HG02763 (cell line): ENCODE data around the gene ZSWIM6.

Experiments used
- ATAC-seq: cut with Tn5 transposase; IDR thresholded peaks from one replicate; pipeline ENCODE4 v1.9.1; 2021; ENCODE audit warnings: mild to moderate bottlenecking, moderate library complexity; ENCODE audit not compliant: unreplicated experiment

Gene ZSWIM6

GRCh38 chr5:61306531-61307131 lies 25.4 kb upstream of the ZSWIM6 start:
- peak; percentile 70 for ATAC-seq

- ATAC-seq = no peak
Measured at GRCh38 chr5:61307191-61307590, 24.9 kb upstream of the ZSWIM6 start.

GRCh38 chr5:61307611-61308010 lies 24.4 kb upstream of the ZSWIM6 start:
- no peak for ATAC-seq

- ATAC-seq = no peak
Measured at GRCh38 chr5:61308712-61309111, 23.3 kb upstream of the ZSWIM6 start.

DNA sequence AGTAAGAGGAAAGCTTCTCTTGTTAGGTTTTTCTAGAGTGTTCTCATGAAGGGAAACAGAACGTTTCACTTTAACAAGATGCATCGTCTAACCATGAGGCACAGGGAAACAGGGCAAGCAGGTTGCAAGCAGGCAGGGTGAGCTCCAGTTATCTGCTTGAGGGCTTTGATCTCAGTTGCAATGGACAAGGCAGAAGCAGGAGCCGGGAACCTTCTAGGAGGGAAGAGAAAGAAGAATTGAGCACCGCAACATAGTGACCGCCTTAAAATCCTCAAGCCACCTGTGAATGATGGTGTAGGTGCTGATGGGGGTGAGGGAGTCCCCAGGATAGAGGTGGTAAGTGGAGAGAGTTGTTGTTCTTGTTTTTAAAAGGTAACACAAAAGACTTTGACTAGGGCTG lies 22.9 kb upstream of the ZSWIM6 start:
- ATAC-seq = no peak

DNA sequence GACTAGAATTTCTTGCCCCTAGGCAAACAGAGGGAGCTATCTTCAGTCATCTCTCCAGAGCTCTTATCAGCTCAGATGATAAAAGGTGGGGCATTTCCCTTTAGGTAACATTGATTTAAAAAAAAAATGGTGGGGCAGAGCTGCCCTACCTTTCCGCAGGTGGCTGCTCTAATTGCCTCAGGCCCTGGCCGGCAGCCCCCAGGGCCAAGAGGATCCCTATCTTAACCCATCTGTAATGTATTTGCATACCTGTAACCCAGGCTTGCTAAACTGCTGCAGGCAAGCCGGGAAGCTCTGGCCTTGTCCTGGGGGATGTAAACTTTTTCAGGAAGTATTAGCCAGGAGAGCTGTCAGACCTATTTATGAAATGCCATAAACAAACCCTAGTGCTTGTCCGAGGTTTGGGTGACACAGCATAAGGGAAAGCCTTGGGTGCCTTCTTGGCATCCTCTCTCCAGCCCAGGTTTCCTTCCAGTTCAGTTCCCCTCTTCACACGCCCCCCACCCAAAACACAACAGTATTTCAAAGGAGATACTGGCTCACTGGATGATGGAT lies 20.9 kb upstream of the ZSWIM6 start:
- ATAC-seq = no peak

DNA sequence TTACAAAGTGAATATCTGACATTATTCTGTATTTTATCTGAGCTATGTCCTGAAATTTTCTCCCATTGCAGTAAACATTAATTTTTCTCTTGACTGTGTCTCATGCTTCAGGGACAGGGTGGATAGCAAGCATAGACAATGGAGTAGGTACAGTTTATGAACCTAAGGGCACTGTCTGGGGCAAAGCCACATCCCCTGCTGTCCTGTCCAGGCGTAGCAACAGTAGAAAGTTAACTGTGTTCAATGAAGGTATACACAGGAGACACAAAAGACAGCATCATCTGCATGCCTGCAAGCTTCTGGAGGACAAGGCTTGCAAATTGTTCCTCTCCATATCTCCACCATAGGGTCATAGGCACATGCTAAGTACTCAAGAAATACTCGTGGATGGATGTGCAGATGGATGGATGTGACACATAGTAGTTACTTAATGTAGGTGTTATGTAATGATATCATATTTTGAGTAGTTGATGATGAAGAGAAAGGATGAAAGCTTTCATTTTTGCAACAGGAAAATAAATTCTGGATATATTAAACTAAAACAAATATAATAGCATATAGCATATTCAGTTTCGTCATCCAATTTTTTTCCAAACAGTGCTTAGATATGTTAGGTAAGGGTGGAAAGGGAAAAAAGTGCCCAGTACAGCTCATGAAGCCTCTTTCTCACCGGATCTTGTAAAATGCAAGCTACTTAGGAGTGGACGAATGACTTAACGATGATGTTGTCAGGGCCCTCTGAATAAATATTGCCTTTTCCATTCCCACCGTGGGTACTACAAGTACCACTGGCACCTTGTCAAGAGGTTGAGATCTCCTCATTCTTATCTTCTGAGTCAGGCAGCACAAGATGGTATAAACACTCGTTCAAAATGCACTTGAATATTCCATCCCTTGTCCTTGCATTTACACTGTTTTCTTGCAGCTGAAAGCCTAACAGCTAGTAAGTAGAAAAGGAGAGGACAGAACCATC lies 19.9 kb upstream of the ZSWIM6 start:
- ATAC-seq = no peak

- no peak for ATAC-seq
Measured at GRCh38 chr5:61313960-61314681, 17.9 kb upstream of the ZSWIM6 start.

DNA sequence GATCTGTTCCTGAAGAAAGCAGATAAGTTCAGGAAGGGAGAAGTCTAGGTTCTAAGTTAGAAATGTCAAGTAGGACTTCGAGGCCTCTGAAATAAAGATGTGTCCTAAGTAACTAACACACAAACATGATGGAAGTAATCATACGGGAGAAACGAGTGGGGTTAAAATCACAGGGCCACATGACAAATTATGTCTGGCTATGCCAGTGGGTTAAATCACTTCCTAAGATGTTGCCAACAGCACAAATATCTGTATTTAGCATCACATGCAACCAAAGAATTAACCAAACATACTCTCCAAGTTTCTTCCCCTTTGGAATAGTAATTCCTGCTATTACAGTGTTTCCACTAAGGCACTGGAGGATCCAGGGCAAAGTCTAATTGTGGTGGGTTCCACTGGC lies 13.7 kb upstream of the ZSWIM6 start:
- ATAC-seq = no peak

DNA sequence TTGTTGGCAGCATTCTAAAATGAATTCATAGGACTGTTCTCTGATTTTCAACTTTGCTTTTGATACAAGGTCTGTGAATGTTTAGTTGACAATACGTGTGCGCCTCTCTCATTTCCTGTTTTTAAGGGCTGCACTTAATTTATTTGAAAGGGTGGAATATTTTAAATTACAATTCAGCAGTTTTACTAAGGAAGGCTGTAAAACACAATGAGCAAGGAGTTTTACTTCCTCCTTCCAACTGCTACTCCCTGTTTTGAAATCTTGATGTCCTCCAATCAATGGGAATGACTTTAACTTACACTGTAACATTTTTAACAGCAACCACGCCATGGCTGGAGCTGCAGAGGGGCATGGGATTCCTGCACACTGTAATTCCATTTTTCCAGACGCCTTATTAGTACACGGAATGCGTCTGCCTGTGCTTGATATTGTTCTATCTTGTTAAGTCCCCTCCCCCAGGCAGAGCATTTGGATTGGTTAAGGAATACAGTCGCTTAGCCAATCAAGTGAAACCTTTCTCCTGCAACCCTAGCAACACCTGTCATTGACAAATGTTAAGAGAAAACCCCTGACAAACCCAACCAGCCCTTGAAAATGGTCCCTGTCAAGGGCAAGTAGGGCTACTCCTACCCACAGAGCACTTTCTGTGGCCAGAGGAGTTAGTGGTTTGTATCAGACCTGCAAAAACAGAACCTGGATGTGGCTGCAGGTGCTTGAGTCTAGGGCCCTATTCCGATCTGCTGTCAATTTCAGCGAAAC lies 12.5 kb upstream of the ZSWIM6 start:
- ATAC-seq = peak; percentile 98

- ATAC-seq = no peak
Measured at GRCh38 chr5:61320860-61321259, 11.2 kb upstream of the ZSWIM6 start.

DNA sequence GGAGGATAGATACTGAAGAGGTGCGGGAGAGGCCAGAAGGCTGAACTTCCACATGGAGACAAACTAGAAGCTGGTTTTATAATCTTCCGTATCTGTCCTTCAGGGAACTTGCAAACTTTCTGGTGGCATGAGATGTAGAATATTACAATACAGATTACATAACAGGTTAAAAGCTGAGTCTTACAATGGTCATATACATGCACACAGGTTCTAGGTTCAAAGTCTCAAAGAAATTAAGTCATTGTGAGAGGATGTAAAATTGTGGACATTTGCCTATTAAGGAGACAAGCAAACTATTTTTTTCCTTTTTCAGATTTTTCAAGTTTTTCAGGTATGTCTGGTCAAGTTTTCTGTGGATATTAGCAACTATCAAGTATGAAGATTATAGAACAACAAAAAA lies 10.4 kb upstream of the ZSWIM6 start:
- ATAC-seq = no peak

DNA sequence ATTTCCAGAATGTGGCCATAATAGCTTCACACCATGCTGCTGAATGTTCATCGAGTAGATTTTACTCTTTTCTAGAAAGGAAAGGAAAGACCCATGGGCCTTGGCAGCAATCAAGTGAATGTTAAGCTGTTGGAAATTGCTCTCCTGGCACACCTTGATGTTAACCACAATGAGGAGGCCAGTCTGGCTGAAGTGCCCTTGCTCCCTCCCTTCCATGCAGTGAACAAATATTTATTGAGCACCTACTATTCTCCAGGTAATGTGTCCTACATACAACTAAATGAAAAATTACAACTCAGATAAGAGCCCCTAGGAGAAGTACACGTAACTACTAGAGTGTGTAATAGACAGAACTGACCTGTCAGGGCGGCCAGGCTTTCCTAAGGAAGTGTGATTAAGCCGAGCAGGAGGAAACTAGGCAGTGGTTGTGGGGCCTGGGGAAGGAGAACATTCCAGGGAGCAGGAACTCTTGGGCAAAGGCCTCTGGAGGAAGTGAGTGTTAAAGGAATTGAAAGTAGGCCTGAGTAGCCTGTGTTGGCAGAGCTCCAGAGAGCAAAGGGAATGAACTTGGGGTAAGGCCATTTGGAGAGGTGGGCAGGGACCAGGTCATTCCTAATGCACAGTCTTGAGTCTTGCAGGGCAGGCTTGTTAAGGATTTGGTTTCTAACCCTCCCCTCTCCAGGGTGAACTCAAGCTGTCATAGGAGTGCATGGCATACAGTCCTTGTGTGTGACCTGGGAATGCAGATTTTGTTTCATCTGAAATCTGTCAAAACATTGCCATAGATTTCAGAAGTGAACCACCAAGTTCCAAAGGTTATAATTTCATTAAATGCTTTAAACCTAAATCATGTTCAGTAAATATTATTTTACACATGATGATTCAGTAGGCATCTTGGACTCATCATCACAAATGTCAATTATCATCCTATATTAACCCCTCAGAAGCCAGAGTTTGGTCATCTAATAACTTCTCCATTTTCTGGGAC lies 9.0 kb upstream of the ZSWIM6 start:
- ATAC-seq = no peak

DNA sequence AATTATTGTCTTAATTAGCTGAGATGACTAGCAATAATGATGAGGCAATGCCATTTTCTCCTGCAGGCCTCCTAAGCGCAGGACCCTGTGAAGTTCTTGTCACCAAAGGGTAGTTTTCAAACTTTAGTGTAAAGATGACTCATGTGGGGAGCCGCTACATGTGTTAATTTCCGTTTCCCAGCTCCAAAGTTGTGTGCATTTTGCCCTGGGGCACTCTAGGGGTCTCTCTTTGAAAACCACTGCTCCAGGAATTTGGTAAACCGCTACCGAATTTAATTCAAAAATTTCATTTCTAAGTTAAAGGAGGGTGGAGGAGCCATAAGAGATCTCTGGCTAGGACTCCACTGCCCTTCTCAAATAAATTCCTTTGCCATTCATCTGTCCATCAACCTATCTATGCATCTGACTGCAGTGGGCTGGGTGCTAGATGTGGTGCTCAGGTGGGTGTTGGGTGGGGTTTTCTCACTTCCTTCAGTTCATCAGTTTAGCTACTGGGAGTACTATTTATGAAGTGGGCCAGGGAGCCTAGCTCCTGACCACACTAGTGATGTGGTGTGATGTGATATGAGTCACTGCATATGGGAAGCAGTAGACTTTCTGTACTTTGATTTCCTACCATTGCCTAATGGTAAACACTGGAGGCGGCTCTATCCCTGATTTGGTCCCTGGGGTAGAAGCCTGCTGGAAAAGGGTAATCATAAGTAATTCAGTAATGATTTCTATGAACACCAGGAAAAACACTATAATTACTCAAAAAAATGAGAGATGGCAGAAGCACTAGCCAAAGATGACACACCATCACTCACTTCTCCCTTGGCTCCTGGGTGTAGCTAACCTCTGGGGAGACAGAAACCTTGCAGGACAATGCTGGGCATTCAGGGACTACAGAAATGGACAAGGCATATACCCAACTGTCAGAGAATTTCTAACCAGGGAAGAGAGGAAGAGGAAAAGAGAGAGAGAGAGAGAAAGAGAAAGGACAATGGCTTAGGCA lies 4.0 kb upstream of the ZSWIM6 start:
- no peak for ATAC-seq

GRCh38 chr5:61328791-61329549 lies 3.1 kb upstream of the ZSWIM6 start:
- ATAC-seq = no peak

- no peak for ATAC-seq
Measured at GRCh38 chr5:61329550-61330128, 2.4 kb upstream of the ZSWIM6 start.

- ATAC-seq = no peak
Measured at GRCh38 chr5:61330341-61330844, 1.7 kb upstream of the ZSWIM6 start.
